ENCODE results near the gene ANKRD13D.
"Not testable (repeated sequence)": the region's sequence is repeated elsewhere in the genome, so short reads cannot be mapped to it uniquely, and the experiment has no call there.

The ANKRD13D gene

DNA sequence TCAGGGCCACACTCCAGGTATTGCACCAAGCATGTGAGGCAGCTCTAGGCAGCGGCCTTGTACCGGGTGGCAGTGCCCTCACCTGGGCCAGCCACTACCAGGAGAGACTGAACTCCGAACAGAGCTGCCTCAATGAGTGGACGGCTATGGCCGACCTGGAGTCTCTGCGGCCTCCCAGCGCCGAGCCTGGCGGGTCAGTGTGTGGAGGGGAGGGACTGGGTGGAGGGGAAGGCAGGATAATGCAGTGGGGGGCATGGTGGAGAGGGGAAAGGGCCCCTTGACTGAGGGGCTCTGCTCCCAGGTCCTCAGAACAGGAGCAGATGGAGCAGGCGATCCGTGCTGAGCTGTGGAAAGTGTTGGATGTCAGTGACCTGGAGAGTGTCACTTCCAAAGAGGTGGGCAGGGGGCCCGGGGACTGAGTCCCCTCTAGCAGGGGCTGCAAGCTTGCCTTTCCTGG is 18.5 kb downstream of the ANKRD13D start:
- no peak for DNase-seq

DNA sequence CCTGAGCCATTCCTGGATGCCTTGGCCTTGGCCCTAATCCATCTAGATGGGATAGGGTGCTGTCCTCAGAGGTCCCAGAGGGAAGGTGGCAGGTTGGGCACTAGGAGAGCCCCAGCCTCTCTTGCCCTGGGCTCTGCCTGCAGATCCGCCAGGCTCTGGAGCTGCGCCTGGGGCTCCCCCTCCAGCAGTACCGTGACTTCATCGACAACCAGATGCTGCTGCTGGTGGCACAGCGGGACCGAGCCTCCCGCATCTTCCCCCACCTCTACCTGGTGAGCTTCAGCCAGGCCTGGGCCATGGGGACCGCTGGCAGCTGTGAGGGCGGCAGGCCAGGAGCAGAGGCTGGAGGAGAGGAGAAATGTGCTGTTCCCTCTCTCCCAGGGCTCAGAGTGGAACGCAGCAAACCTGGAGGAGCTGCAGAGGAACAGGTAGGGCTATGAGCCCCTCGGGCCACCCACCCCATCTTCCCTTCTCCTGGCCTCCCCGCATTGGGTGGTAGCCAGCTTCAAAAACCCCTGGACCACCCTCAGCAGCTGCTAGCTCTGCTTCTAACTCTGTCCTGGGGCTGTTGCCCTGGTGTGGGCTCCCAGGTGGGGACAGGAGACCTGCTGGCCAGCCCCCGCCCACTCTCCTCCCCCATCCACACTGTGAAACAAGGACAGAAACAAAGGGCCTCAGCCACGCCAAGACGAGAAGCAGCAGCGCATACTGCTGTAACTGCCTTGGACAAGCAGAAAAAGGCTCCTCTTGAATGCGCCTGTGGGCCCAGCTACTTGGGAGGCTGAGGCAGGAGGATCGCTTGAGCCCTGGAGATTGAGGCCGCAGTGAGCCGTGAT is 19.1 kb downstream of the ANKRD13D start:
- DNase-seq: no peak

DNA sequence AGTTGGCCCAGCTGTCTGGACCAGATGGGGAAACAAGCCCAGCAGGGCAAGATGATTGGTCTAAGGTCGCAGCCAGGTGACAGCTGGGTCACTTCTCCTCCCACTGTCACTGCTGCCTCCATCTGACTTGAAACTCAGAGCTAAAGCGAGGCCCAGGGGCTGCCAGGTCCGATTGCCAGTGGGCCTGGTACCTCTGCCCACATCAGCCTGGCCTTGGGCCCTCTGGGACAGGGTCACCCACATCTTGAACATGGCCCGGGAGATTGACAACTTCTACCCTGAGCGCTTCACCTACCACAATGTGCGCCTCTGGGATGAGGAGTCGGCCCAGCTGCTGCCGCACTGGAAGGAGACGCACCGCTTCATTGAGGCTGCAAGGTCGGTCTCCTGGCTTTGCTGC is 20.1 kb downstream of the ANKRD13D start:
- no peak for DNase-seq

DNA sequence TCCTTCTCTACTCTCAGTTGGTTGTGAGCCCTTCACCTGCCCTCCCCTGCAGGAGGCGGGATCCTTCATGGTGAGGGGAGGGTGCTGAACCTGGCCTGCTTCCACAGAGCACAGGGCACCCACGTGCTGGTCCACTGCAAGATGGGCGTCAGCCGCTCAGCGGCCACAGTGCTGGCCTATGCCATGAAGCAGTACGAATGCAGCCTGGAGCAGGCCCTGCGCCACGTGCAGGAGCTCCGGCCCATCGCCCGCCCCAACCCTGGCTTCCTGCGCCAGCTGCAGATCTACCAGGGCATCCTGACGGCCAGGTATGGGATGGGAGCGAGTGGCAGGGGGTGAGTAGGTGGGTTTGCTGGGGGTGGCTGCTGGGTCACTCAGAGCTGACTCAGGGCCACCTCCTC is 20.6 kb downstream of the ANKRD13D start:
- no peak for DNase-seq

DNA sequence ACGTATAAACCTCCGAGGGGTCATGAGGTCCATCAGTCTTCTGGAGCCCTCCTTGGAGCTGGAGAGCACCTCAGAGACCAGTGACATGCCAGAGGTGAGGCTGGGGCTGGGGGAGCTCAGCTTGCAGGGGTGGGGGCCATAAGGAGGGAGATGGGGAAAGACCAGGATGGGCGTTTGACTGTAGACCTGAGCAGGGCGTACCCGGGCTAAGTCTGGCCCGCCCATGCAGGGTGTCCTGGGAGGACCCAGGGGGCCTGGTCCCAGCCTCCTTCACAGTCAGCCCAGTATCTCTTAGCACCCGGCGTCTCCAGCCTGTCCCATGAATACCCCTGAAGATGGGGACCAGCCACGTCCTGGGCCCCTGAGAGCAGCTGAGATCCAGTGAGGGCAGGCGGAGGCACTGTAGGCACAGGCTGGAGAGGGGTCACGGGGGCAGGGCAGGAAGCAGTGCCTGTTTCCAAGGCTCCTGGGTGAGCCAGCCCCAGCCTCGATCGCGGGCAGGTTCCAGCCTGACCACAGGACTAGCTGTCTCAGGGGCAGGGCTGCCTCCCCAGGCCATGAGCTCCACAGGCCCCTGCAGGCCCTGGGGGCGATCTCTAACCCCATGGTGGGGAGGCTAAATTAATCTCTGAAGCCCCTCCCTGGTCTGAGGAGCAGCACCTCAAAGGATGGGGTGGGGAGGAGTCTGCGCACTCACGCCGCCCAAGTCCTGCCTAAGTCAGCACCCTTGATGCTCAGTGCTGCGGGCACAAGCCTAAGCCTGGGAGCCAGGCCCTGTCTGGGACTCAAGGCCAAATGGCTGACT is 21.3 kb downstream of the ANKRD13D start:
- no peak for DNase-seq

DNA sequence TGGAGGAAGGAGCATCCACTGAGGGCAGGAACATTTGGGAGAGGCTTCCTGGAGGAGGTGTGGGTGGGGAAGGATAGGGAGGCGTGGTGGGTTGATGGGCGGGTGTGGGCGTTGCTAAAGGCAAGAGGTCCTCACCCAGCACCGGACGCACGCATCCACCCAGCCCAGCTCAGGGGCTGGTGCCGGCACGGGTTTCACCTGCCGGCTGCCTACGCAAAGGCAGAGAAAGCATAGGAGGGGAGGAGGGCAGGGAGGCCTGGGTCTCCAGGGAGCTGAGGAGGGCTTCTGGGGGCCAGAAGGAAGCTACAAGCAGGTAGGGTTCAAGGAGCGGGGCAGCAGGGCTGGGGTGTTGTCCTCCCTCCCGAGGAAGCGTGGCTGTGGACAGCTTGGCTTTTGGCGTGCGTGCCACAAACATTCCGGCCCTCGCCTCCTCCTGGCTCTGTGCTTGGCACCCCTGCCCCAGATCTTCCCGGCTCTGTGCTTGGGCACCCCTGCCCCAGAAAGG is 22.0 kb downstream of the ANKRD13D start:
- DNase-seq: no peak

DNA sequence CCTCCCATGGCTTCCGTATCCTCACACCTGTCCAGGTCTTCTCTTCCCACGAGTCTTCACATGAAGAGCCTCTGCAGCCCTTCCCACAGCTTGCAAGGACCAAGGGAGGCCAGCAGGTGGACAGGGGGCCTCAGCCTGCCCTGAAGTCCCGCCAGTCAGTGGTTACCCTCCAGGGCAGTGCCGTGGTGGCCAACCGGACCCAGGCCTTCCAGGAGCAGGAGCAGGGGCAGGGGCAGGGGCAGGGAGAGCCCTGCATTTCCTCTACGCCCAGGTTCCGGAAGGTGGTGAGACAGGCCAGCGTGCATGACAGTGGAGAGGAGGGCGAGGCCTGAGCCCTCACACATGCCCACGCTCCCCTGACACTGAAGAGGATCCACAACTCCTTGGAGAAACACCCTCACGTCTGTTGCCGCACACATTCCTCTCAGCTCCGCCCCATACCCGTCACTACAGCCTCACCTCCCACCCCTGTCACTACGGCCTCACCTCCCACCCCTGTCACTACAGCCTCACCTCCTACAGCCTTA is 22.5 kb downstream of the ANKRD13D start:
- DNase-seq: no peak

DNA sequence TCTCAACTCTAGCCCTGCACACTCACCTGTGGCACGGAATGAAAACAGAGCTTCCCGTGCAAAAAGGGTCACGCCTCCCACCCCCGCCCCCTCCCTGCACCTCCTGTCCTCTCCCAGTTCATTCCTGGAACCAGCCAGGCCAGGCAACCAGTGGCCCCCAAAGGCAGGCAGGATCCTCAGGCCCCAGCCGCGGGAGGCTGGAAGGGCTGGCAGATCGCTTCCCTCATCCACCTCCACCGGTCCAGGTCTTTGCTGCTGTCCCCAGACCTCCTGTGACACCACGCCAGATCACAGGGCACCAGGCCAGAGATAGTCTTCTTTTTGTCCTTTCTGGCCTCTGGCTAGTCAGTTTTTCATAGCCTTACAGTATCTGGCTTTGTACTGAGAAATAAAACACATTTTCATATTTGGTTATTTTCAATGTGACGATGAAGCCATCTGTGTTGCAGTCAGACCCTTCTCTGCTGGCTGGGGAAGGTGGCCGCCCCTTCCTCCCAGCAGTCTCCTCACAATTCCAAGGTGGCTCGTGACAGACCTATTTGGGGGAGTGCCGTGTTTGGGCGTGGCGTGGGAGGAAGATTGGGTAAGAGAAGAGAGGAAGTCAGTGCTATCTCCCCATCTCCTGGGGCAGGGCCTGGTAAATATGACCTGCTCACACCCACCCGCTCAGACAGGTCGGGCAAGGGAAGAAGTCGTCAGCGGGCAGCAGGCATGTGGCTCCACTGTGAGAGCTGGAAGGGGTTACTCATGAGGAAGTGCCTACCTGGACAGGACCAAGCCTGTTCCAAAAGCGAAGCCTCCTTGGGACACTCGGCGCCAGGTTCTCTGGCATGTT is 23.3 kb downstream of the ANKRD13D start:
- no peak for DNase-seq

DNA sequence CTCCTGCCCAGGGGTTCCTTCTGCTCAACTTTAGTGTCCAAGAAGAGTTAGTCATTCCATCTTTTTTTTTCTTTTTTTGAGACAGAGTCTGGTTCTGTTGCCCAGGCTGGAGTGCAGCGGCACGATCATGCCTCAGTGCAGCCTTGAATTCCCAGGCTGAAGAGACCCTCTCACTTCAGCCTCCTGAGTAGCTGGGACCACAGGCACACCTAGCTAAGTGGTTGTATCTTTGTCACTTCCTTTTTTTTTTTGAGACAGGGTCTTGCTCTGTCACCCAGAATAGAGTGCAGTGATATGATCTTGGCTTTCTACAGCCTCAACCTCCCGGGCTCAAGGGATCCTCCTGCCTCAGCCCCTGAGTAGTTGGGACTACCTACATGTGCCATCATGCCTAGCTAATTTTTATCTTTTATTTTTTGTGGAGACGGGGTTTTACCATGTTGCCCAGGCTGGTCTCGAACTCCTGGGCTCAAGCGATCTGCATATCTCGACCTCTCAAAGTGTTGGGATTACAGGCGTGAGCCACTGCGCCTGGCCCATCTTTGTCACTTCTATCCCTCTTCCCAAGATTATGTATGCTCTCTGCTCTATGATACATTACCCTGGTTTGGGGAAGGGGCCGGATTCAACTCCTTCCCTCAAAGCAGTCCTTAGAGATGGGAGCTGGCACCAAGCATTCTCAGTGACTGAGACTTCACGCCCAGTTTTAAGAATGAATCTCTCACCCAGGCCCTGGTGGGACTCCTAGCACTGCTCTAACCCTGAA is 24.2 kb downstream of the ANKRD13D start:
- DNase-seq: no peak

DNA sequence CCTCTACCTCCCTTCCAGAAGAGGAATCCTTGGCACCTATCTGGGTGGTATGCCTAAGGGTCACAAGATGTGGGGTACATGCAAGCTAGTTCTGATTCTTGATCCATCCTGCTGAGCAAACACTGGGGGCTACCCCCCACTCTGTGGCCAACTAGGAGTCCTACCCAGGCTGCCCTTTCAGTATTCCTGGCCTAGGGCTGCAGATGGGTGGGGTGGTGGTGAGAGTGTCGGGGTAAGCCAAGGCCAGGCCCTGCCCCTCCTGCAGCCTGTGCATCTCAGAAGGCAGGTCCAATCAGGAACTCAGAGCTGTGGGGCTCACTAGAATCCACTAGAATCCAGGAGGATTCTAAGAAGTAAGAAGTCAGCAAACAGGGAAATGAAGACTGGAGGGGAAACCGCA is 25.1 kb downstream of the ANKRD13D start:
- DNase-seq: no peak

DNA sequence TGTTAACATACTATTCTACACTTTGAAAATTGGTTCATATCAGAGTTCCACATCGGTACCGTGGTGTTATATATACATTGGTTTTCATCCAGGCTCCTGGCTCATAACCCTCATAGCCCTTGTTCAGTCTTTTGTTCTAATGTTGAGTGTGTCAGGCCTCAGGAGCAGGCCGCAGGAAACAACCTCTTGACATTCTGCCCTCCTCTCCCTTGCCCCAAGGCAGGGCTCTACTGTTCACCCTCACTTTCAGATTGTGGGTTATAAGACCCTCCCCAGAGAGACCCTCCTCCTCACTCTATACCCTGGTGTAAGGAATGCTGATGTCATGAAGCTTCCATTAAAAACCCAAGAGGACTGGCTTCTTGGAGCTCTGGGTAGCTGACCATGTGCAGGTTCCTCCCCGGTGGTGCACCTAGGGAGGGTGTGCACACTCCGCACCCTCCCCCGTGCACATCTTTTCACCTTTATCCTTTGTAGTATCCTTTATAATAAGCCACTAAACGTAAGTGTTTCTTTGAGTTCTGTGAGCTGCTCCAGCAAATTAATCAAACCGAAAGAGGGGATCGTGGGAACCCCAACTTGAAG is 26.3 kb downstream of the ANKRD13D start:
- DNase-seq: no peak

DNA sequence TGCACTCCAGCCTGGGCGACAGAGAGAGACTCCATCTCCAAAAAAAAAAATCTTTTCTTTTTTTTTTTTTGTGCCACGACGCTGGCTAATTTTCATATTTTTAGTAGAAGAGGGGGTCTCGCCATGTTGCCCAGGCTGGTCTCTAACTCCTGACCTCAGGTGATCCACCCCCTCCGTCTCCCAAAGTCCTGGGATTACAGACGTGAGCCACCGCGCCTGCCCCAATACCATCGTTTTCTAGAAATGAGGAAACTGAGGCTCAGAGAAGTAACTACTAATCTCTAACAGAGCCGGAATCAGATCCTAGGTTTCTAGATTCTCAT is 27.7 kb downstream of the ANKRD13D start:
- DNase-seq: no peak

DNA sequence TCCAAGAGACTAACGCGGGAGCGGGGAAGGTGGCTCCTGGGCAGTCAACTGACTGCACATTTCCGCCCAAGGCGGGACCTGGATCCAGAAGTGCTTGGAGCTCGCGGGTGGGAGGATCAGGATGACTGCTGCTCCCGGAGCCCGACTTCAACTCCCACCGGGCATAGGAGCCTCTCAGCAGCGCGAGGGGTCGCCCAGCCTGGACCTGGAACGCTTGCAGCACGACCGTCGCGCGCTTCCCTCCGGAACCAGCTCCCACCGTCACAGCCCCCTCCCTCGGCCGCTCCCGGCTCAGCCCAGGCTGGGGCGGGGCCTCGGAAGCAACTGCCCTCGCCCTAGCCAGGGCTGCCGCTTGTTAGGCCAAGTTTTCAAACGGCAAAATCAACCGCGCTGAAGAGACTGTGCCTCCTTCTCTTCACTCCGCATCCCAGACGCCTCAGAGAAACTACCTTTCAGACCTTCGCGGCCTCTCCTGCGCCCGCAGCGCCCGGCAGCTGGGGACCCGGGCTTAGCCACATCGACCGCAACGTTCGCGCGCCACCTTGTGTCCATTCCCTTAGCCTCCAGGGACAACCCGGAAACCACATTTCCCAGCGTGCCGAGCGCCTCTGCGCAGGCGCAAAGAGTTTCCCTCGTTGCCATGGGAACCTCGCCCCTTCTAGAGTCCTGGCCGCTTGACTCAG is 28.2 kb downstream of the ANKRD13D start:
- DNase-seq: peak; percentile 95

DNA sequence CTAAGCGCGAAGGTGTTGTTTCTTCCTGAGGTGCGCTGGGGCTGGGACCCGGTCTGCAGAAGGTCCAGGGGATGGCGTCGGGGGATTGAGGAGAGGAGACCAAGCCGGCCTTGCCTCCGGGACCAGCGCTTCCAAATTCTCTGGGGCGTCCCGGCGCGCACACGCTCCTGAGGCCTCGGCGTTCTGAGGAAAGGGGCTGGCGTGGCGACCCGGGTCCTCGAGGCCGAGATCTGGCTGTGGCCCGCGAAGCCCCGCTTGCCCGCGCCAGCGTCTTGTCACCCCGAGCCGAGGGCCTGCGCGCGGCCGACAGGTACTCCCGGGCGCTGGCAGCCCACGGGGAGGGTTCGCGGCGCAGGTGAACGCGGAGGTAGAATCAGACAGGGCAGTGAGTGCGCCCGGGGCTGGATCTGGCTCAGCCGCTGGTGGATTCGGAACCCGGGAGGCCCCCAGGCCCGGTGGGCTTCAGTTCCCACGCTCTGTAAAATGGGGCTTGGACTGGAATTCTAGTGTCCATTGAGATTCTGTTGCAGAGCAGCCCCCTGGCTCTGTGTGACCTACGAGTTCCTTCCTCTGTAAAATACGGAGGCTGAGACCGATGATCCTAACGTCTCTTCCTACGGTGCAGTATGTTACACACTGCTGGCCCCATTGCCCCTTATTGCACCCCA is 28.9 kb downstream of the ANKRD13D start:
- peak; percentile 51 for DNase-seq

DNA sequence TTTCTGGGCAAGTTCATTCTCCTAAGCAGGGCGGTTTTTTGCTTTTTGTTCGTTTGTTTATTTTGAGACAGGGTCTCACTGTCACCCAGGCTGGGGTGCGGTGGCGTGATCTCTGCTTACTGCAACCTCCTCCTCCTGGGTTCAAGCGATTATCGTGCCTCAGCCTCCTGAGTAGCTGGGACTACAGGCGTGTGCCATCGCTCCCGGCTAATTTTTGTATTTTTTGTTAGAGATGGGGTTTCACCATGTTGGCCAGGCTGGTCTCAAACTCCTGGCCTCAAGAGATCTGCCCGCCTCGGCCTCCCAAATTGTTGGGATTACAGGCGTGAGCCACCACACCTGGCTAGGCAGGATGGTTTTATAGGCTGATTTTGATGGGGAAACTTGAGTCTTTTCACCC is 29.8 kb downstream of the ANKRD13D start:
- DNase-seq: not testable (repeated sequence)

DNA sequence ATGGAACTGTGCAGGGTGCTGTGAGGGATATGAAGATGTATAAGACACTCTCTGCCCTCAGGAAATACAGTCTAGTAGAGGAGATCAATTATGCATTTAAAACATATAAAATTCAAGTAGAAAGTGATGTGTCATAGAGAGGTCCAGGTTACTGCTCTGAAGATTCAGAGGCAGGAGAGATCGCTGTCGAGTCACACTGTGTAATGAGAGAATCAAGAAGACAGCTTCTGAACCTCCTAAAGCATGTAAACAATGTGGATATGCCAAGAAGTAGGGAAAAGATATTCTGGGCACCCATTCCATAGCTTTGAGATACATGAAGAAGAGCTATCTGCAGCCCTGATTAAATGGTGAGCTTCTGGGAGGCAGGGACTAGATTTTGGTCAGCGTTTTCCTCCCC is 30.9 kb downstream of the ANKRD13D start:
- no peak for DNase-seq

DNA sequence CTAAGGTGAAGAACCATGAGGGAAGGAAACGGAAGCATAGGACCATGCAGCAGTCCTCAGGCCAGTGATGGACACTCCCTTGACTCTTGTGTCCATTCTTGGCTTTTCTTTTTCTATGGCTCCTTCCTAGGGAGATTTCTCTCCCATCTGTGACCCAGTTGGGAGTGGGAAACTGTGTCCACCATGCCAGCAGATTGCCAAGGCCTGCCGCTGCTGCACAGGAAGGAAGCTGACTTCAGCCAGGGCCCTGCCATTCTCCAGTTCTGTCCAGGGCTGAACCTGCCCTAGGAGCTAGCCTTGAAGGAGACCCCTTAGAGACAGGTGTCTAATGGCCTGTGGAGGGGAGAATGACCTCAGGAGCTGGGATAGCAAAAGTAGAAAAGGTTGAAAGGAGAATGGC is 31.6 kb downstream of the ANKRD13D start:
- DNase-seq: no peak

DNA sequence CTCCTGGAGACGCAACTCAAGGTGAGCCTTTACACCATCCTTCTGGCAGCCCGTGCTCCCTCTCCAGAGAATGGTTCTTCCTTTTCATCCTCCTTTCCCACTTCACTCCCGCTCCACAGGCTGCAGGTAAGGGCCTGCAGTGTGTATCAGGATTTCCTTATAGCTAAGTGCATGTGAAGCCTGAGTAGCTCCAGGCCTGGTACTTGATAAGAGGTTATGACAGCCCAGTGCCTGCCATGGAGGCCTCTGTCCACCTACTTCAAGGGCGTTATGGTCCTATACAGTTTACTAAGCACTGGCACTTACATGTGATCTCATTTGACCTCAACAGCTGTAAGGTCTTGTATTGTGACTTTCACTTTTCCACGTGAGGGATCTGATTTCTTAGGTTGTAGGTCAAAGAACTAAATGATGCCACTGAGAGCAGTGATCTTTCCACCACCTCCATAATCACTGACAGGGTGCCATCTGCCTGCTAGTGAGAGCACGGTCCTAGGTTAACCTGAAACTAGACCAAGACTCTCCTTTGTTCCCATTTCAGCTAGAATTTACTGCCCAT is 32.3 kb downstream of the ANKRD13D start:
- DNase-seq: no peak

DNA sequence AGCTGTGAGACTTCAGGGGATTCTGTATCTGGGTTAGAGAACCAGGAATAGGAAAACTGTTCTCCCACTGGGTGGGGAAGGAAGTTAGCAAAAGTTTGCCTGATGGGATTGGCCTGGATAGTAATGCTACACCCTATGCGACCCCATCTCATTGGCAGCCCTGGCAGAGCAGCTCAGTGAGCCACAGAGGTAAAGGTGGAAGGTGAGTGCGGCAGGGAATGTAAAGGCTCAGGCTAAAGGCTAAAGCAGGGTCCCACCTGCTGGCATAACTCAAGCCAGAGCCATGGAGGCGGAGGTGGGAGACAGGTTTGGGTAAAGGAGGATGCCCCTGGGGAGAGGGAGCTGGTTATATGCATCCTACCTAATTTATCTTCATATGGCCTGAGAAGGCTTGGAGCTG is 32.9 kb downstream of the ANKRD13D start:
- DNase-seq: no peak

DNA sequence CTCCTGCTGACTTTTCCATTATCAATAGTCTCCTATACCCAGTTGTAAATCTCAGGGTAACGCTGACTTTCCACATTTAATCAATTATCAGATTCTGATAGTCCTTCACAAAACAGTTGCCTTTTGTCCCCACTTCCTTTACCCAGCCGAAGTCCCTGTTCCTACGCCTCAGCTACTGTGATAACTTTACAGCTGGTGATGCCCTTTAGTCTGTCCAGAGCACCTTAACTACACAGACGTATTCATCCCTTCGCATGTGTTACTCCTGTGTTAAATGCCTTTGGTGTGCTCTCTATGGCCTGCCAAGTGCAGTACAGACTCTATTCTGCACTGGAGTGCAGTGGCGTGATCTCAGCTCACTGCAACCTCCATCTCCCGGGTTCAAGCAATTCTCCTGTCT is 34.4 kb downstream of the ANKRD13D start:
- no peak for DNase-seq

Measured in DMS79 (cell line).